ENCODE results near the gene PRR5. TPM values are rescaled to one million over a fixed set of nuclear protein-coding genes. Genes with fewer than 3 reads are reported as not detected.
"Not testable (repeated sequence)": the region's sequence is repeated elsewhere in the genome, so short reads cannot be mapped to it uniquely, and the experiment has no call there.

PRR5 gene
- 10 to 100 TPM; 15.1 to 19.9 TPM for total RNA-seq

- Mint-ChIP-seq H3K4me1 (no peaks in the 10 kb centered on the region), H3K36me3 (ENCODE audit: low read depth) (no peaks in the 10 kb centered on the region), H3K4me3 (peak within 1 kb of the TSS; percentile 73), H3K9me3 (no peaks in the 10 kb centered on the region), H3K27ac (peak within 1 kb of the TSS; percentile 80), H3K27me3 (no peaks in the 10 kb centered on the region)
- ATAC-seq (replicated peaks): peak; percentile 90
These were observed at the start of gene PRR5 for GRCh38 chr22:44701824-44702478. TSS of gene PRR5 (plus strand) at chr22:44702204. CDS start at chr22:44702475, 271 bp downstream.

- H3K4me1 Mint-ChIP-seq; H3K27ac Mint-ChIP-seq; H3K4me3 Mint-ChIP-seq; H3K9me3 Mint-ChIP-seq; H3K27me3 Mint-ChIP-seq; H3K36me3 Mint-ChIP-seq (ENCODE audit: low read depth); ATAC-seq (replicated peaks): not testable (repeated sequence)
These were observed 49.1 kb upstream of the PRR5 start for GRCh38 chr22:44652866-44653265.

GRCh38 chr22:44658311-44658953 lies 43.6 kb upstream of the PRR5 start:
- H3K27me3 Mint-ChIP-seq: no peaks in the 10 kb centered on the region
- no peak overlapping the region for H3K27ac Mint-ChIP-seq
- no peak for ATAC-seq (replicated peaks)
- no peak overlapping the region for H3K4me3 Mint-ChIP-seq
- no peaks in the 10 kb centered on the region for H3K36me3 Mint-ChIP-seq (ENCODE audit: low read depth)
- H3K9me3 Mint-ChIP-seq: no peaks in the 10 kb centered on the region
- no peaks in the 10 kb centered on the region for H3K4me1 Mint-ChIP-seq

- H3K4me3 Mint-ChIP-seq: no peak overlapping the region
- peaks cover 4% of the 10 kb centered on the region for H3K4me1 Mint-ChIP-seq
- H3K27me3 Mint-ChIP-seq: no peaks in the 10 kb centered on the region
- H3K9me3 Mint-ChIP-seq: no peaks in the 10 kb centered on the region
- no peak overlapping the region for H3K27ac Mint-ChIP-seq
- ATAC-seq (replicated peaks): no peak
- H3K36me3 Mint-ChIP-seq (ENCODE audit: low read depth): no peaks in the 10 kb centered on the region
These were observed 42.9 kb upstream of the PRR5 start for GRCh38 chr22:44659140-44659539.

GRCh38 chr22:44660051-44660830 lies 41.8 kb upstream of the PRR5 start:
- H3K27ac Mint-ChIP-seq: no peak overlapping the region
- no peaks in the 10 kb centered on the region for H3K36me3 Mint-ChIP-seq (ENCODE audit: low read depth)
- no peaks in the 10 kb centered on the region for H3K9me3 Mint-ChIP-seq
- no peak overlapping the region for H3K4me3 Mint-ChIP-seq
- no peaks in the 10 kb centered on the region for H3K27me3 Mint-ChIP-seq
- ATAC-seq (replicated peaks): no peak
- H3K4me1 Mint-ChIP-seq: peaks cover 8% of the 10 kb centered on the region

GRCh38 chr22:44661070-44661469 lies 40.9 kb upstream of the PRR5 start:
- Mint-ChIP-seq H3K4me3 (no peak overlapping the region), H3K27ac (no peak overlapping the region), H3K4me1 (peaks cover 13% of the 10 kb centered on the region), H3K9me3 (no peaks in the 10 kb centered on the region), H3K36me3 (ENCODE audit: low read depth) (no peaks in the 10 kb centered on the region), H3K27me3 (no peaks in the 10 kb centered on the region)
- ATAC-seq (replicated peaks): no peak

- Mint-ChIP-seq H3K36me3 (ENCODE audit: low read depth) (no peaks in the 10 kb centered on the region), H3K27ac (no peak overlapping the region), H3K27me3 (no peaks in the 10 kb centered on the region), H3K9me3 (no peaks in the 10 kb centered on the region), H3K4me1 (peaks cover 20% of the 10 kb centered on the region), H3K4me3 (no peak overlapping the region)
- ATAC-seq (replicated peaks): no peak
These were observed 40.1 kb upstream of the PRR5 start for GRCh38 chr22:44661659-44662569.

GRCh38 chr22:44663256-44663999 lies 38.6 kb upstream of the PRR5 start:
- Mint-ChIP-seq H3K27me3 (no peaks in the 10 kb centered on the region), H3K36me3 (ENCODE audit: low read depth) (no peaks in the 10 kb centered on the region), H3K9me3 (no peaks in the 10 kb centered on the region), H3K4me1 (peaks cover 26% of the 10 kb centered on the region), H3K27ac (no peak overlapping the region), H3K4me3 (peak overlapping the region; percentile 32)
- ATAC-seq (replicated peaks): no peak

- peak; percentile 52 for ATAC-seq (replicated peaks)
- Mint-ChIP-seq H3K4me1 (peaks cover 26% of the 10 kb centered on the region), H3K27me3 (no peaks in the 10 kb centered on the region), H3K9me3 (no peaks in the 10 kb centered on the region), H3K27ac (no peak overlapping the region), H3K4me3 (peak overlapping the region; percentile 32), H3K36me3 (ENCODE audit: low read depth) (no peaks in the 10 kb centered on the region)
These were observed 37.9 kb upstream of the PRR5 start for GRCh38 chr22:44664149-44664548.

- no peak for ATAC-seq (replicated peaks)
- Mint-ChIP-seq H3K36me3 (ENCODE audit: low read depth) (no peaks in the 10 kb centered on the region), H3K27ac (no peak overlapping the region), H3K9me3 (no peaks in the 10 kb centered on the region), H3K4me3 (peak overlapping the region; percentile 32), H3K27me3 (no peaks in the 10 kb centered on the region), H3K4me1 (peaks cover 26% of the 10 kb centered on the region)
These were observed 36.9 kb upstream of the PRR5 start for GRCh38 chr22:44665115-44665514.

GRCh38 chr22:44666207-44666585 lies 35.8 kb upstream of the PRR5 start:
- no peak for ATAC-seq (replicated peaks)
- no peak overlapping the region for H3K27ac Mint-ChIP-seq
- H3K4me1 Mint-ChIP-seq: peaks cover 26% of the 10 kb centered on the region
- peak overlapping the region; percentile 6 for H3K4me3 Mint-ChIP-seq
- no peaks in the 10 kb centered on the region for H3K9me3 Mint-ChIP-seq
- H3K27me3 Mint-ChIP-seq: no peaks in the 10 kb centered on the region
- H3K36me3 Mint-ChIP-seq (ENCODE audit: low read depth): no peaks in the 10 kb centered on the region

- Mint-ChIP-seq H3K27ac (peak overlapping the region; percentile 74), H3K27me3 (no peaks in the 10 kb centered on the region), H3K36me3 (ENCODE audit: low read depth) (no peaks in the 10 kb centered on the region), H3K4me3 (peak overlapping the region; percentile 74), H3K9me3 (no peaks in the 10 kb centered on the region), H3K4me1 (peaks cover 33% of the 10 kb centered on the region)
- no peak for ATAC-seq (replicated peaks)
These were observed 34.7 kb upstream of the PRR5 start for GRCh38 chr22:44667276-44667675.

GRCh38 chr22:44667829-44668189 lies 34.2 kb upstream of the PRR5 start:
- peak overlapping the region; percentile 74 for H3K4me3 Mint-ChIP-seq
- no peaks in the 10 kb centered on the region for H3K9me3 Mint-ChIP-seq
- ATAC-seq (replicated peaks): peak; percentile 73
- no peaks in the 10 kb centered on the region for H3K27me3 Mint-ChIP-seq
- H3K27ac Mint-ChIP-seq: peak overlapping the region; percentile 74
- H3K36me3 Mint-ChIP-seq (ENCODE audit: low read depth): no peaks in the 10 kb centered on the region
- peaks cover 33% of the 10 kb centered on the region for H3K4me1 Mint-ChIP-seq
